GM19395 (cell line): ENCODE results near the gene NFYC.

Experiments used
- ATAC-seq: cut with Tn5 transposase; IDR thresholded peaks from one replicate; pipeline ENCODE4 v1.9.1; 2021; ENCODE audit warnings: mild to moderate bottlenecking, moderate library complexity; ENCODE audit not compliant: unreplicated experiment

NFYC gene

DNA sequence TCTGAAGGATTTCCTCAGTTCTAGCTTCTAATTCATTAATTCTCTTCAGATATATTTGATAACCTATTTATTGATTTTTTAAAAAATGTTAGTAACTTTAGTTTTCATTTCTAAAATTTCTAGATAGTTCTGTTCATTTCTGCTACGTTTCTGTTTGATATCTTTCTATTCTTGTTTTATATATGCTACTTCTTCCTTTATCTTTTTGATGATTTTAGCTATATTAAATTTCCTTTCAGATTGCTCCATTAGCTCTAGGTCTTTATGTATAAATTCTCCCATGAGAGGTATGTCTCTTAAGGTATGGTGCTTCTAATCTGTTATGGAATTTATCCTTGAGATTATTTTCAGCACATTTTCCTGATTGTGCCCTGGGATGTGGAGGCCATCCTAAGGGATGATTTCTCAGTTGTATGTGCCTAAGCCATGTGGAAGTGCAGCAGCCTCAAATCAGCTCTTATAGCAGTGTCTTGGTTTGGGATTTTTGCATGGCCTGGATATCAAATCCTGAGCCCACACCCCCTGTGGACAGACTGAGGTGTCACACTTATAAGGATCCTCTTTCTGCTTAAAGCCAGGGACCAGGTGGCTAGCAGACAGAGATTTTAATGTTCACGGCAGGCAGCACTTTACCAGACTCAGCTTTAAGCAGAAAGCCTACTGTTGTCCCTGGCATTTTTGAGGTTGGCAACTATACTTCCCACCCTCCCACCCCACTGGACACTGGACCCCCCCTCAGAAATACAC, 85.9 kb downstream of the NFYC start:
- no peak for ATAC-seq

DNA sequence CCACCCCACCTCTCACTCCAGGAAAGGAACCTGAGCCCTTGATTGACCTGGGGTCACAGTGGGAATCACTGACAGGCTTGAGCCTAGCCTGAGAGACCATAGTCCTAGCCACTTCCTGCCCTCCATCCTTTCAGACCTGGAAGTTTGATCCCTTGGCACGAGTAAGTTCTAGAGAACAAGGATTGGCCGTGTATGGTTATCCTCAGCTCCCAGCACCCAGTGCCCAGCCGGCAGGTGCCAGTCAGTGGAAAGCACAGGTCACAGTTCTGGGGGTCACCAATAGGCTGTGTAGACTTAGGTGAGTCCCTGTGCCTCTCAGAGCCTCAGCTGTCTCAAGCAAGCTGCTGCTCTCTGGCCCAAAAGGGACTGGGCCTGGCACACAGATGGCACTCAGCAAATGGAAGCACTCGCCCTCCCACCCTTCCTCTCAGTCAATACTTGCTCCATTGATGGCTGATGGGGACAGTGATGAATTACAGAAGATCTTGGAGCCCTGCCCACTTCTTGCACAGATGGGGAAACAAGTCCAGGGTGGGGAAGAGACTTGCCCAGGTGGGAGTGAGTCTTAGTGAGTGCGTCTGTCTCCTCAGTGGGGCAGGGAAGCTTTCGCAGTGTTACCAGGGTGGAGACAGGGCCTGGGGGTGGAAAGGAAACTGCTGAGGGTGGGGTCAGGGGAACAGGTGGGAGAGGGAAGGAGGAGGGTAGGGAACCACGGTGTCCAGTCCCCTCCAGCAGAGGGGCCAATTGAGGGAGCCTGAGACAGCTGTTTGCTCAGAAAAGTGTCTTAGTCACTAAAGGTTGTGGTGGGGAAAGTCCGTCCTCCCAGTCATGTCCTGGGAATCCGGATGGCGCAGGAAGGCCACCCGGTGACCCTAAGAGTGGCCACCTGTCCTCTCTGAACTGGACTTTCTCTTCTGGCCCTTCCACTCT, 89.4 kb downstream of the NFYC start:
- no peak for ATAC-seq

DNA sequence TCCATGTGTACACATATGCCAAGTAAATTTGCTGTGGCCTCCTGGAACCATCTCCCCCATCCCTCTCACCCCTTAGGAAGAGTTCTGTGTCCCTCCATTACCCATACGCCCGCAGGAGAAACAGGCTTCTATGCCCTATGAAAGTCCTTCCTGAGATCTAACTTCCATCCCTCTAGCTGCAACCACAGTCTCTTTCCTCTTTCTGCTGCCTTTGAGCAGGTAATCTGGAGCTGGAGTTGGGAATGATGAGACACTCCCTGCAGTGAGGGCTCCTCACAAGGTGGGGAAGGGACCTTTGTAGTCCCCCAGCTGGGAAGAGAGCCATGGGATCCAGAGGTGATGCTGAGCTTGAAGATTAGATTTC, 90.1 kb downstream of the NFYC start:
- no peak for ATAC-seq

DNA sequence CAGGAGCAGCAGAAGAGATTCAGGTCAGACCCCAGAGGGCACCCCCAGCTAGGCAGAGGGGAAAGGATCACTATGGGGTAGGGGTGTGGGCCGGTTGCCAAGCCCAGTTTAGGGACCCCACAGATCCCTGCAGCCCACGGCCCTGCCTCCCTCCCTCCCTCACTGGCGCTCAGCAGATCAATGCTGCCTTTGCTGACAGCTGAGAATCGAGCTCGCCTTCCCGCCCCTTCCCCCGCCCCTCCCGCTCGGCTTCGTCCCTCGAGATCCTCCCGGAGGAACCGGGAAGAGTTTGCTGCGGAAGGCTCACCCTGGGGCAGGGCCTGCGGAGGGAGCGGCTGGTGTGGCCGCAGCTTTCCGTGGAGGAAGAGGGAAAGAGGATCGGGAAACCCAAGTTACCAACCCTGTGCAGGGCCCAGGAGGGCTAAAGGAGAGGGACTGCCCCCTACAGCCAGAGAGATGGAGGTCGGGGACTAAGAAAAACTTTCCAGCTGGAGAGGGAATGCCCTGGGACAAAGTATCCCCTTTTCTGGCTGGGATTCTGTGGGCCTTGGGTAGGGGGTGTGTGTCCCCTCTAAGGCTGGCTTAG, 91.0 kb downstream of the NFYC start:
- ATAC-seq = no peak

DNA sequence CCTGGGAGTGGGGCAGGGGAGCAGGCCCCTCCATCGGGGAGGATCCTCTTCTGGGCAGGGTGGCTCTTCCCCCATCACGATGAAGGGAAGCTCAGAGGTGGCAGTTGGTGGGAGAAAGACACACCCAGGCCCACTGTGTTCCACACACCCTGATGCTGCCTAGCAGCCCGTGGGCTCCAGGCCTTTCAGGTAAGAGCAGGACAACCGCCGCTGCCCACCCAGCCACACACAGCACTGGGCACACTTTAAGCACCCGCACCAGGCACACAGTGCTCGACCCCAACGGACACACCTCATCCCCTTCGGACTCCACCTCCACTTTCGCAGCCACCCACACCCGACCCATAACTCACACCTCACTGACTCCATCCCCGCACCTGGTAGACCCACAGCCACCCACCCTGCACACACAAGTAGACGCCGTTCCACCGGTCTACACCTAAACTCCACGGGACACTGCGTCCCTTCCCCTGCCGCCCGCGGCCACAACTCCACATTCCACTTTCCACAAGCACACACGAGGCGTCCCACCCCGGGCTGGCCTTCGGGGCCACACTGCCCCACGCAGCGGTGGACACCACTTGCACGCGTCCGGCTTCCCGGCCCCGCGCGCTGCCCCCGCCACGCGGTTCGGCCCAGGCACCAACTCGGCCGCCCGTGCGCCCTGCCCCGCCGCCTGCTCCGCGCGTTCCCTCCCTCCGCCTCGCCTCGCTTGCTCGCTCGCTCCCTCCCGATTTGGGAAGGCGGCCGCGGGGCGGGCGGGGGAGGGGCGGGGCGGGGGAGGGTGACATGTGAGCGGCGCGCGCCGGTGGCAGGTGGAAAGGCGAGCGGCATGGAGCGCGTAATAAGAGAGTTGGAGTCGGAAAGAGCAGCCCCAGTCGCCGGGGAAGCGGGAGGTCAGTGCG, 91.7 kb downstream of the NFYC start, which contains the start of gene KCNQ4:
TSS of gene KCNQ4 (plus strand) at position 787 of the 905 bp plus-strand sequence. CDS start 307 bp downstream, outside the sequence.
- ATAC-seq = no peak

DNA sequence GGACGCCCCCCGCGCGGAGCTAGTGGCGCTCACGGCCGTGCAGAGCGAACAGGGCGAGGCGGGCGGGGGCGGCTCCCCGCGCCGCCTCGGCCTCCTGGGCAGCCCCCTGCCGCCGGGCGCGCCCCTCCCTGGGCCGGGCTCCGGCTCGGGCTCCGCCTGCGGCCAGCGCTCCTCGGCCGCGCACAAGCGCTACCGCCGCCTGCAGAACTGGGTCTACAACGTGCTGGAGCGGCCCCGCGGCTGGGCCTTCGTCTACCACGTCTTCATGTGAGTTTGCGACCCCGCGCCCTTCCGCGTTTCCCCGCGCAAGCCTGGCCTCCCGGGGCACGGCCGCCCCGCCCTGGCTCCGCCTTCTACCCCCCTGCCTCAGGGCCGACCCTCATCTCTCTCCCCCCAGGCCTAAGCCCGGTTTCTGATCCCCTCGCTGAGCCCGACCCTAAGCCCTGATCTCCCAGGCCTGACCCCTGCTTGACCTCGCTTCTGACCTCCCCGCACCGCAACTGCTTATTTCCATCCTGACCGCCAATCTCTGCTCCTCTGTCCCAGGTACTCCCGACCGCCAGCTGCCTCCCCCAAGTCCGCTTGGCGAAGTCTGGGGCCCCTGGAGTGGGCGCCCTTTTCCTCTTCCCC, 92.8 kb downstream of the NFYC start:
- no peak for ATAC-seq

DNA sequence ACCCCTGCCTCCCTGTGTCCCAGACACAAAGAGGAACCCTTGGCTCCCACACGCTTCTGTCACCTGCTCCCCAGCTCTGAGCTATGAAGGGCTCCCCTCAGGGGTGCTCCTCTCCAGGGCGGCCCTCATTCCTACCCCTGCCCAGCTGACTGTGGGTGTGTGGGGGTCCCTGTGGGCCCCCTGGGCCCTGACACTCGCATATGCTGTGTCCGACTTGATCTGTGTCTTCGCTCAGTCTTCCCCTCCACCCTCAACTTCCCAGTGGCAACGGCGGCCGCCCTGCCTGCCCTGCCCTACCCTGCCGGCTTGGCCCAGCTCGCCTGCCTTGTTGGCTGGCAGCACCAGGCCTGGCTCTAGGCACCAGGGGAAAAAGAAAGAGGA, 93.3 kb downstream of the NFYC start:
- ATAC-seq = no peak

DNA sequence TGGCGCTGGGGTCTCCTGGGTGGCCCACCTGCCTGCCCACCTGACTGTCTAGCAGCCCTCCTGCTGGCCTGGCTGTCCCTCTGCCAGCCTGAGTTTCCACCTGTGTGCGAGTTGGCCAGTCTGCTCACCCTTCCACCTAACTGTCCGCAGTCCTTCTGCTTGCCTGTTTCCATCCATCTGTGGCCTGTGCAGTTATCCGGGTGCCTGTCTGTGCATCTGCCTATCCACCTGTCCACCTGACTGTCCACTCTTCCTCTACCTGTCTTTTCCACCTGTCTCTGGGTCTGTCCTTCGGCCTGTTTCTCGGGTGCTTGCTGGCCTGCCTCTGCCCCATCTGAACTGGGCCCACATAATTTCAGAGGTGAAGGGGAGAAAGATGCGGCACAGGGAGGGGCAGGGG, 93.9 kb downstream of the NFYC start:
- ATAC-seq = no peak

DNA sequence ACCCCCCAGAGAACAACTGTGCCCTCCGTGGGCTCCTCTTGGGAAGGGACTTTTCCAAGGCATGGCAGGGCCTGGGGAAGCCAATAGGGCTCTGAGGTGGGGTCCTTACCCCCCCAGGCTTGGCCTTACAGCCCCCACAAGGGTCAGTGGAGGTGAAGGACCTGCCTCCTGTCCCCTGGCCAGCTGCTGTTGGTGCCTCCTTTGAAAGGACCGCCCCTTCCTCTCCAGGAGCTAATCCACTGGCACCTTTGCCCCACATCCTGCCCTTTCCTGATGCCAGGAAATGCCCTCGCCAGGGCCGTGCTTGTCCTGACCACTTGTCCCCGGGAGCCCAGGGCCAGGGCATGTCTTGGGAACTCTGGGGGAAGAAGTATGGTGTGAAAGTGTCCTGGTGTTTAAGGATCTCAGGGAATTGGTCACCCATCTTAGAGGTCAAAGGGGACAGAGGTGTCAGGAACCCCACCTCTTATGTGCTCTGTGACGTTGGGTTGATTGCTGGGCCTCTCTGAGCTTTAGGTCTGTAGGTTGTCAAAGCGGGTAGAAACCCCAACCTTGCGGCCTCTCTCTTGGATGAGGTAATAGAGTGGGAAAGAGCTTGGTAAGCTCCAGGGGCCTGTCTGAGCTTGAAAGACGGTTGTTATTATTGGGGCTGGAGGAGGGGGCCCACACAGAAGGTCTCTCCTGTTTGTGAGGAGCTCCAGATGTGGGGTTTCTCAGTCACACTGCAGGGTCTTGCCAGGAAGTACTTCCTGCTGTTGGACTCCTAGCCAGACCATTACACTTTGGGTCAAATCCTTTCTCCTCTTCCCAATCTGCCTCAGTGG, 94.9 kb downstream of the NFYC start:
- no peak for ATAC-seq

DNA sequence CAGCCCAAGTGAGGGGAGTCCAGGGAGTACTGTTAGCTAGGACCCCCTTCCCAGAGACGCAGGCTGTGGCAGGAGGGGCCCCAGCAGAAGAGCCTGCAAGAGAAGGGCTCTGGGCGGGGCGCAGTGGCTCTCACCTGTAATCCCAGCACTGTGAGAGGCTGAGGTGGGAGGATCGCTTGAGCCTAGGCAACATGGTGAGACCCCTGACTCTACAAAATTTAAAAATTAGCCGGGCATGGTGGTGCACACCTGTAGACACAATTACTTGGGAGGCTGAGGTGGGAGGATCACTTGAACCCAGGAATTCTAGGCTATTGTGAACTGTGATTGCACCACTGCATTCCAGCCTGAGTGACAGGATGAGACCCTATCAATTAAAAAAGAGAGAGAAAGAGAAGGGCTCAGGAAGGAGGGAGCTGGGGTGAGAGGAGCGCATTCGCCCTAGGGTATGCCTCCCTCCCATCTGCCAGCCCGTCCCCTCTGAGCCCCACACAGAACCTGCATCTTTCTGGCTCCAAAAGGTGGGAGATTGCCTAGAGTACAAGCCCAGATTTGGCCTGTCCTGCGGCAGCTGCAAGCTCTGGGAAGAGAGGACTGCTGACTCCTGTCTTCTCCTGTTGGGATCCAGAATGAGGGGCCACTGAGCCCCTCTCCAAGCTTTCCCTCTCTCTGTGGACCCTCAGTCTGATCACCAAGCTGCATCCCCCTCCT, 95.6 kb downstream of the NFYC start:
- no peak for ATAC-seq

DNA sequence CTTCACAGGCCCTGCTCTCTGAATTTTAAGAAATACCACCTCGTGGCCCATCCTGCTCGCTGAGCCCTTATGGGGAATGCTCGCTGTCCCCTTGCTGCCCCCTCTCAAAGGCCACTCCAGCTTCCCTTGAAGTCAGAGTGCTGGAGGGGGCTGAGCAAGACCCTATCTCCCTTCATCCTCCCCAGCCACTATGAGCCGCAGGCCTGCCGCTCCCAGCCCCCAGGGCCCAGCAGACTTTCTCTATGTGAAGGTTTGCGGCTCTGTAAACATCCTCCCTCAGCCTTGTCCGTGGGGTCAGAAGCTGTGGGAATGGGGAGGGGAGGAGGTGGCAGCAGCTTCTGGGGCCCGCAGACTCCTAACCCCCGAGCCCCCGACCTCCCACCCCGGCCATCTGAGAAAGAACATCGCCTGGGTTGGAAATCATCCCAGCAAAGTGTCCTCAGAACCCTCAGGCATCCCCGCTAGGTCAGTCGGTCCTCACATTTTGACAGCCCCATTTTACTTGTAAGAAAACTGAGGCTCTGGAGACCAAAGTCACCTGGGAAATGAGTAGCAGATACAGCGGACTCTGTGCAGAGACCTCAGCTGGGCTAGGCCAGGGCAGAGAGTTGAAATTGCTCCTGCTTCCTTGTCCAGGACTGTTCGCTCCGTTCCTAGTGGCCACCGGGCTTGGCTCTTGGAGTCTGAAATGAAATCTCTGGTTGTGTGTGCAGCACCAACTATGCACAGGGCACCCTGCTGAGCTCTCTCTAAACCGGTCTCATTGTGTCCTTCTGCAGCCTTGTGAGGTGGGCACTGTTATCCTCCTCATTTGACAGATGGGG, 96.4 kb downstream of the NFYC start:
- ATAC-seq = no peak

DNA sequence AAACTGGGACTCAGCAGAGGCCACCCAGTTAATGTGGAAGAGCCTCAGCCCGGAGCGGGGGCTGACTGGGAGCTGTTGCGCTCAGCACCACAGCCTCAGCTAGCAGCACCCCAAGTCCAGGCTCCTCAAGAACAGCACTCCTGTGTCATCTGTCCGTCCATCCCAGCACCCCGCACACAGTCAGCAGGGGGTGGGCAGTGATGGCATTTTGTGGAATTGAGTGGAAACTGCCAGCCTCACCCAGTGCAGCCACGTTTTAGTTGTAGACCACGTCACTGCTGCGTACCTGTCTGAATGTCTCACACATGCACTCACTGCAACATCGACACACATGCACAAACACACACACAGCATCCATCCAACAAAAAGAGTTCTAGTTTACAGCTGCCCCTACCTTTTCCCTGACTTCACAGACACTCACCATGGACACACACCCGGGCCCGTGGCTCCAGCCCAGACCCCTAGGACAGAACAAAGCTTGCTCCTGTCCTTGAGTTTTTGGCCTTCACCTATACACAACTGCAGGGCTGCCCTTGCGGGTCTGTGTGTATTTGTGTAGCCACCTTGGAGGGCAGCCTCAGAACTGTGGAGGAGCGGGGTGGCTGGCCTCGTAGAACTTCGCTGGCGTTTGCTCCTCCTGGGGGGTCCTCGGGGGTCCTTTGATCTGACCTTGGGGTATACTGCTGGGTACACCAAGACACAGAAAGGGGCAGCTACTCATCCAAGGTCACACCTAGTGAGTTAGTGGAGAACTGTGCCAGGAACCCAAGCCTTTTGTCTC, 97.2 kb downstream of the NFYC start:
- no peak for ATAC-seq

DNA sequence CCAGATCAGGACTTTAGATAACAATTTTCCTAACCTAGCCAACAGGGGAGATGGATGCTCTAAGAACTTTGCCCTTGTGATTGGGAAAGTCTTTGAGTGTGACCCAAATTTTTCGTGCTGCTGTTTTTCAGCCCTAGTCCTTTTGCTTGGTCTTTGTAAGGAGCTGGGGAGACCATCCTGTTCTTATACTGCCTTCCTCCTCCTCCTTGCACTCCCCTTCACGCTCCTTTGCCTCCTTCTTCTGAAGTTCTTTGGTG, 97.8 kb downstream of the NFYC start:
- ATAC-seq = no peak

DNA sequence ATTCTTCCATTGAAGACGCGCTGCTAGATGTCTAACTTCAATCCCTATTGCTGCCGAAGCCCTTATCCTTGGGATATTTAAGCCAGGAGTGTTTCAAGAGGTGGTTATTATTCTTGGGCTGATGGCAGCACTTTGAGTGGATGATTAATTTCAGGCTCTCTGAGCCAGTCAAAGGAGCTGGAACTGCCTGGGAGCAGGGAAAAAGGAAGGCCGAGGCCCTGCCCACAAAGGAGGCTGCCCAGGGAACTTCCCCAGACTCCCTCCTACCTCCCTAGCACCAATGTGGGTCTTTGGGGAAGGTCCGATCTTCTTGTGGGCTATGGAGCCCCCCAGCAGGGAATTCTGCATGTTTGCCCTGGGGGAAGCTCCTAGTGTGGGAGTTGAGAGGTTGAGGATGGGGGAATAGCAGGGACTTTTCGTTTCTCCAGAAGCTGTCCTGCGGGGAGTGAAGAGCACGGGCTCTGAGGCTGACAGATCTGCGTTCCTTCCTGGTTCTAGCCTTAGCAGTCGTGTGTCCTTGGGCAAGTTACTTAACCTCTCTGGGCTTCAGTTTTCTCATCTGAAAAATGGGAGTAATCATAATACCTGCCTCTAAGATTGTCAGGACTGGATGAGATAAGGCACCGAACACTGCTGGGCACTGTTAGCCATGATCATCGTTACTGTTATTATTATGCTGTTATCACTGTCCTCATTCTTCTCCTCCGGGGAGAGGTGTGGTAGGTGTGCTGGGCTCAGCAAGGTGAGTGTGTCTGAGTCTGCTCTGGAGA, 98.3 kb downstream of the NFYC start:
- no peak for ATAC-seq

DNA sequence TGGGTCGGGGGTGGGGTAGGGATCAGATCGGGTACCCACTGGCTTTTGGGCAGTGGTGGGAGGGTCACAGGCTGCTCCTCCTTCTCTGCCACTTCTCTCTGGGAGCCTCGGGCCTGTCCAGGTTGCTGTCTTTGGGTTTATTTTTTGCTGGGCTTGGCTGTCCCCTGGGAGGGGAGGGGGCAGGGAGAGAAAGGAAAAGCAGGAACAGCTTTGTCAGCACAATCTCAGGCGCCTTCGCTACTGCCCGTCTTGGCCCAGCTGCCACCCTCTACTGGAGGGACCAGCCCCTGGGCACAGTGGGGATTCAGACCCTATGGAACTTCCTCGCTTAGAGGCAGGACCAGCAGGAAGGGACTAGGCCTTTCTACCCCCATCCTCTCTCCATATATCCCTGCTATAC, 100.5 kb downstream of the NFYC start:
- ATAC-seq = no peak

DNA sequence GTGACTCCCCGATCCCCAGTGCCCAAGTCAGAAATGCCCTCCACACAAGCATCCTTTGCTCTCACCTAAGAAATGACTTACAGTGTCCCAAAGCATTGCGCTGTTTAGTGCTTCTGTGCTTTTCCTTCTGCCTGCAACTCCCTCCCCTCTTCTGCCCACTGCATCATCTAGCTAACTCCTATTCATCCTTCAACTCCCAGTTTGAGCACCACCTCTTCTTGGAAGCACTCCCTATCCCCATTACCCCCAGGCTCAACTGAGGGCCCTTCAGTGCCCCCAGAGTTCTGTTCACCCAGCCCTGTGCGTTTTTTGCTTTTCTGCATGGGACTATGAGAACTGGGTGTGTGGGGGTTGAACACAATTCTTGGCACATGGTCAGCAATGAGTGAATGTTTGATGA, 102.1 kb downstream of the NFYC start:
- ATAC-seq = no peak

DNA sequence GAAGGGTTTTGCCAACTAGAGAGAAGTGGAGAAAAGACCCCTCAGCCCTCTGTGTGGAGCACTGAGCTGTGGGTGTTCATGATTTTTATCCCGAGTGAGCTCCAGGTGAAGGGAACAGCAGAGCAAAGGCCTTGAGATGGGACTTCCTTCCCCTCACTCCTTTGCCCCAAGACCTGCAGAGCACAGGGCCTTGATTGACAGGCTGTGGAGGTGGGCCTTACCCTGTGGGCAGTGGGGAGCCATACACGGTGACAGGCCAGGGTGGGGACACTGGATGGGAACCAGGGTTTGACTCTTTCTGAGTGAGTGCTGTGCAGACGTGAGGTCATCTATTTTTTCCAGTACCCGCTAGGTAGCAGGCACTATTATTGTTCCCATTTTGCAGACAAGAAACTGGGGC, 102.5 kb downstream of the NFYC start:
- ATAC-seq = no peak
